ENCODE measurements around the gene POLR2I. TPM values are rescaled to one million over a fixed set of nuclear protein-coding genes. Genes with fewer than 3 reads are reported as not detected.

Gene POLR2I
- total RNA-seq, 1 experiment from 2014 or later, result 165 TPM

DNA sequence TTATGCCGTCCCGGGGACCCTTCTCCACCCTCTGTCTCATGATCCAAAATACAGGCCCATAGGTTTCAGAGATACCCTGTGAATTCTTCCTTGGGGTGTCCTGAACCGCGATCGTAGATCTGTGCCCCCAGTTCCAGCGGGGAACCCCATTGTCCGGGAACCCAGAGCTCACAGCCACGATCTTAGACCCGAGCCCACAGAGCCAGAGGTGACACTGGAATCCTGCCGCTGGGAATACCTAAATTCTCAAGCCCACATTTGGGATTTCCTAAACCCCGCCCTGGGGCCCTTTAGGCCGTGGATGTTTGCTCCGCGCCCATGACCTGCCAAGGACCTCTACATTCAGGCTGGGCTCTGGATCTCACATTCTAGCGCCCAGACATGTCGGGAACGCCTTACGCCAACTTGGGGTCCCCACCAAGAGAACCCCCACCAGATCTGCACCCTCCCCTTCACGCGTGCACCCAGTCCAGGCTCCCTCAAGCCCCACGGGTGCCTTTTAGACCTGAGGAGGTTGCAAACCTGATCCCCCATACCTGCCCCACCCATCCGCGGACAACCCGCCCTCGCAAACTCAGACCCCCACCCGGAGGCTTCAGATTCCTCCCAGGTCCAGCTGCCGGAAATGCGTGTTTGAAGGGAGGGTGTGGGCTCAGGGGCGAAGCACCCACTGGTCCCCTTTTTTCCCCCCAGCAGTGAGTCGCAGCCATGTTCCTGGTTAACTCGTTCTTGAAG lies 25.8 kb upstream of the POLR2I start:
- Mint-ChIP-seq H3K36me3 (peaks cover 27% of the 10 kb centered on the region), H3K9me3 (no peaks in the 10 kb centered on the region), H3K4me1 (peaks cover 14% of the 10 kb centered on the region), H3K4me3 (peak overlapping the region; percentile 99), H3K27ac (peak overlapping the region; percentile 99), H3K27me3 (ENCODE audit: low read depth) (peaks cover 6% of the 10 kb centered on the region)
- POLR2A ChIA-PET, result interaction anchor here (1.5 to 2.1 kb wide), 2 partner anchors 11 to 13 kb away, joined by 4 to 9 read pairs; no protein-coding TSS in a partner anchor
- DNase-seq (ENCODE audit: low spot score) (peak; percentile 60), ATAC-seq (peak; percentile 2; the same call in 1 of the 2 replicates)
- CTCF ChIA-PET, result interaction anchor here (0.6 to 2.0 kb wide), 2 partner anchors 12 to 78 kb away, joined by 4 to 18 read pairs; no protein-coding TSS in a partner anchor
- TF ChIP-seq ZNF138 (CRISPR knock-in tag; conservative IDR thresholded peaks at IDR 0.05) (no peak), TEAD1 (CRISPR knock-in tag; IDR thresholded peaks at IDR 0.05) (0 out of 2 replicates have a peak, but pooled peaks have one; percentile 10), NR3C1 (CRISPR knock-in tag; conservative IDR thresholded peaks at IDR 0.05; ENCODE audit: low read depth) (no peak), FOXJ3 (CRISPR knock-in tag; IDR thresholded peaks at IDR 0.05; ENCODE audit: borderline replicate concordance) (no peak)
- TF ChIP-seq, protein P1, sequence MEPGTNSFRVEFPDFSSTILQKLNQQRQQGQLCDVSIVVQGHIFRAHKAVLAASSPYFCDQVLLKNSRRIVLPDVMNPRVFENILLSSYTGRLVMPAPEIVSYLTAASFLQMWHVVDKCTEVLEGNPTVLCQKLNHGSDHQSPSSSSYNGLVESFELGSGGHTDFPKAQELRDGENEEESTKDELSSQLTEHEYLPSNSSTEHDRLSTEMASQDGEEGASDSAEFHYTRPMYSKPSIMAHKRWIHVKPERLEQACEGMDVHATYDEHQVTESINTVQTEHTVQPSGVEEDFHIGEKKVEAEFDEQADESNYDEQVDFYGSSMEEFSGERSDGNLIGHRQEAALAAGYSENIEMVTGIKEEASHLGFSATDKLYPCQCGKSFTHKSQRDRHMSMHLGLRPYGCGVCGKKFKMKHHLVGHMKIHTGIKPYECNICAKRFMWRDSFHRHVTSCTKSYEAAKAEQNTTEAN (CRISPR knock-in tag; IDR thresholded peaks at IDR 0.05), result 0 out of 2 replicates have a peak, but pooled peaks have one; percentile 2
- TF ChIP-seq, protein P2, sequence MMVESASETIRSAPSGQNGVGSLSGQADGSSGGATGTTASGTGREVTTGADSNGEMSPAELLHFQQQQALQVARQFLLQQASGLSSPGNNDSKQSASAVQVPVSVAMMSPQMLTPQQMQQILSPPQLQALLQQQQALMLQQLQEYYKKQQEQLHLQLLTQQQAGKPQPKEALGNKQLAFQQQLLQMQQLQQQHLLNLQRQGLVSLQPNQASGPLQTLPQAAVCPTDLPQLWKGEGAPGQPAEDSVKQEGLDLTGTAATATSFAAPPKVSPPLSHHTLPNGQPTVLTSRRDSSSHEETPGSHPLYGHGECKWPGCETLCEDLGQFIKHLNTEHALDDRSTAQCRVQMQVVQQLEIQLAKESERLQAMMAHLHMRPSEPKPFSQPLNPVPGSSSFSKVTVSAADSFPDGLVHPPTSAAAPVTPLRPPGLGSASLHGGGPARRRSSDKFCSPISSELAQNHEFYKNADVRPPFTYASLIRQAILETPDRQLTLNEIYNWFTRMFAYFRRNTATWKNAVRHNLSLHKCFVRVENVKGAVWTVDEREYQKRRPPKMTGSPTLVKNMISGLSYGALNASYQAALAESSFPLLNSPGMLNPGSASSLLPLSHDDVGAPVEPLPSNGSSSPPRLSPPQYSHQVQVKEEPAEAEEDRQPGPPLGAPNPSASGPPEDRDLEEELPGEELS (CRISPR knock-in tag; IDR thresholded peaks at IDR 0.05), result peak; percentile 35; the same call in 1 of the 2 replicates
- TF ChIP-seq, protein P3, sequence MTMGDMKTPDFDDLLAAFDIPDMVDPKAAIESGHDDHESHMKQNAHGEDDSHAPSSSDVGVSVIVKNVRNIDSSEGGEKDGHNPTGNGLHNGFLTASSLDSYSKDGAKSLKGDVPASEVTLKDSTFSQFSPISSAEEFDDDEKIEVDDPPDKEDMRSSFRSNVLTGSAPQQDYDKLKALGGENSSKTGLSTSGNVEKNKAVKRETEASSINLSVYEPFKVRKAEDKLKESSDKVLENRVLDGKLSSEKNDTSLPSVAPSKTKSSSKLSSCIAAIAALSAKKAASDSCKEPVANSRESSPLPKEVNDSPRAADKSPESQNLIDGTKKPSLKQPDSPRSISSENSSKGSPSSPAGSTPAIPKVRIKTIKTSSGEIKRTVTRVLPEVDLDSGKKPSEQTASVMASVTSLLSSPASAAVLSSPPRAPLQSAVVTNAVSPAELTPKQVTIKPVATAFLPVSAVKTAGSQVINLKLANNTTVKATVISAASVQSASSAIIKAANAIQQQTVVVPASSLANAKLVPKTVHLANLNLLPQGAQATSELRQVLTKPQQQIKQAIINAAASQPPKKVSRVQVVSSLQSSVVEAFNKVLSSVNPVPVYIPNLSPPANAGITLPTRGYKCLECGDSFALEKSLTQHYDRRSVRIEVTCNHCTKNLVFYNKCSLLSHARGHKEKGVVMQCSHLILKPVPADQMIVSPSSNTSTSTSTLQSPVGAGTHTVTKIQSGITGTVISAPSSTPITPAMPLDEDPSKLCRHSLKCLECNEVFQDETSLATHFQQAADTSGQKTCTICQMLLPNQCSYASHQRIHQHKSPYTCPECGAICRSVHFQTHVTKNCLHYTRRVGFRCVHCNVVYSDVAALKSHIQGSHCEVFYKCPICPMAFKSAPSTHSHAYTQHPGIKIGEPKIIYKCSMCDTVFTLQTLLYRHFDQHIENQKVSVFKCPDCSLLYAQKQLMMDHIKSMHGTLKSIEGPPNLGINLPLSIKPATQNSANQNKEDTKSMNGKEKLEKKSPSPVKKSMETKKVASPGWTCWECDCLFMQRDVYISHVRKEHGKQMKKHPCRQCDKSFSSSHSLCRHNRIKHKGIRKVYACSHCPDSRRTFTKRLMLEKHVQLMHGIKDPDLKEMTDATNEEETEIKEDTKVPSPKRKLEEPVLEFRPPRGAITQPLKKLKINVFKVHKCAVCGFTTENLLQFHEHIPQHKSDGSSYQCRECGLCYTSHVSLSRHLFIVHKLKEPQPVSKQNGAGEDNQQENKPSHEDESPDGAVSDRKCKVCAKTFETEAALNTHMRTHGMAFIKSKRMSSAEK (CRISPR knock-in tag; IDR thresholded peaks at IDR 0.05; ENCODE audit: borderline replicate concordance), result no peak

DNA sequence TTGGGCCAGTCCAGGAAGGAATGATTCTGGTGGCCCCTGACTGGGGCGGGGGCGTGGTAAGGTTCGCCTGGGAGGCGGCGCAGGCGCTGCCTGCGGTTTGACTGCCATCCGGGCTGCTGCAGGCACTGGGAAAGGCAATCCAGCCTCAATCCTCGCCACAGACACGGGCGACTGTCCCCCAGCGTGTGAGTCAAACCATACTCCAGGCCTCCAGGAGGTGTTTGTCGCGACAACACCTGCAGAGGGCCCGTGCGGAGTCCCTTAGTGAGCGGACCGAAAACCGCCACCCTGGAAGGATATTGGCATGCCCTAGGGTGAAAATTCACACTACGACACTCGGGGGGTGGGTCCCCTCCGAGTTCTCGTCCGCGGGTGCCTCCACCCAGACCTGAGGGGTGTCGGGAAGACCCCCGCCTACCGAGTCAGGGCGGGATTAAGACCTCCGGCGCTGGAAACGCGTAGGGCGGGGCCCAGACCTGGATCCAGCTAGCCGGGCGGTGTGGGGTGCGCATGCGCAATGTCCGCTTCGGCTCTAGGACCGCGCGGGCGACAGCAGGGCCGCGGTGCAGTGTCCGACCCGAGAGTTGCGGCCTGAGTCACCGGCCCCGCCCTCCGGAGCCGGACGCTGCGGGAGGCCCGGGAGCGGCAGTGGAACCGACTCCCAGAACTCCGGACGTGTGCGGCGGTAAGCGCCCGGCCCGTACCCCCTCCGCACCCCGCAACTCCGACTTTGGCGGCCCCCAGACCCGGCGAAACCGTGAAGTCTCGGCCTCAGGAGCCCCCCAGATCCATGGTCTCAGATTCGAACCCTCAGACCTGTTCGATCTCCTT lies 25.0 kb upstream of the POLR2I start, which contains the start of gene CAPNS1:
TSS of gene CAPNS1 (plus strand) at position 594 of the 831 bp plus-strand sequence. CDS start 946 bp downstream, outside the sequence.
- POLR2A ChIA-PET, result interaction anchor here (1.5 to 2.1 kb wide), 2 partner anchors 12 kb away, joined by 4 to 9 read pairs; no protein-coding TSS in a partner anchor
- peak within 1 kb of the TSS; percentile 99 for H3K4me3 Mint-ChIP-seq
- no peaks in the 10 kb centered on the region for H3K9me3 Mint-ChIP-seq
- CTCF ChIA-PET, result interaction anchor here (0.6 to 2.0 kb wide), 2 partner anchors 12 to 78 kb away, joined by 4 to 18 read pairs; no protein-coding TSS in a partner anchor
- DNase-seq (ENCODE audit: low spot score) (peak; percentile 99), ATAC-seq (peak; percentile 62)
- peaks cover 8% of the 10 kb centered on the region for H3K27me3 Mint-ChIP-seq (ENCODE audit: low read depth)
- peak within 1 kb of the TSS; percentile 99 for H3K27ac Mint-ChIP-seq
- H3K36me3 Mint-ChIP-seq, result peaks cover 19% of the 10 kb centered on the region
- peaks cover 14% of the 10 kb centered on the region for H3K4me1 Mint-ChIP-seq
- TF ChIP-seq NFE2L1 (CRISPR knock-in tag; IDR thresholded peaks at IDR 0.05) (no peak), ZNF317 (CRISPR knock-in tag; IDR thresholded peaks at IDR 0.05; ENCODE audit: borderline replicate concordance, low read depth) (peak; percentile 3; the same call in 1 of the 2 replicates), MYBL2 (CRISPR knock-in tag; IDR thresholded peaks at IDR 0.05) (peak; percentile 40), ZNF416 (CRISPR knock-in tag; IDR thresholded peaks at IDR 0.05) (no peak), TEAD4 (CRISPR knock-in tag; IDR thresholded peaks at IDR 0.05) (0 out of 2 replicates have a peak, but pooled peaks have one; percentile 10), ESRRA (CRISPR knock-in tag; IDR thresholded peaks at IDR 0.05; ENCODE audit: borderline replicate concordance) (0 out of 2 replicates have a peak, but pooled peaks have one; percentile 29), TEAD1 (CRISPR knock-in tag; IDR thresholded peaks at IDR 0.05) (peak; percentile 72), FOXK1 (CRISPR knock-in tag; IDR thresholded peaks at IDR 0.05) (peak; percentile 90)
- TF ChIP-seq, protein P4, sequence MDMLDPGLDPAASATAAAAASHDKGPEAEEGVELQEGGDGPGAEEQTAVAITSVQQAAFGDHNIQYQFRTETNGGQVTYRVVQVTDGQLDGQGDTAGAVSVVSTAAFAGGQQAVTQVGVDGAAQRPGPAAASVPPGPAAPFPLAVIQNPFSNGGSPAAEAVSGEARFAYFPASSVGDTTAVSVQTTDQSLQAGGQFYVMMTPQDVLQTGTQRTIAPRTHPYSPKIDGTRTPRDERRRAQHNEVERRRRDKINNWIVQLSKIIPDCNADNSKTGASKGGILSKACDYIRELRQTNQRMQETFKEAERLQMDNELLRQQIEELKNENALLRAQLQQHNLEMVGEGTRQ (CRISPR knock-in tag; IDR thresholded peaks at IDR 0.05), result no peak; the same call in 1 of the 2 replicates
- TF ChIP-seq, protein P5, sequence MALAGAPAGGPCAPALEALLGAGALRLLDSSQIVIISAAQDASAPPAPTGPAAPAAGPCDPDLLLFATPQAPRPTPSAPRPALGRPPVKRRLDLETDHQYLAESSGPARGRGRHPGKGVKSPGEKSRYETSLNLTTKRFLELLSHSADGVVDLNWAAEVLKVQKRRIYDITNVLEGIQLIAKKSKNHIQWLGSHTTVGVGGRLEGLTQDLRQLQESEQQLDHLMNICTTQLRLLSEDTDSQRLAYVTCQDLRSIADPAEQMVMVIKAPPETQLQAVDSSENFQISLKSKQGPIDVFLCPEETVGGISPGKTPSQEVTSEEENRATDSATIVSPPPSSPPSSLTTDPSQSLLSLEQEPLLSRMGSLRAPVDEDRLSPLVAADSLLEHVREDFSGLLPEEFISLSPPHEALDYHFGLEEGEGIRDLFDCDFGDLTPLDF (CRISPR knock-in tag; IDR thresholded peaks at IDR 0.05), result no peak
- TF ChIP-seq, protein P6, sequence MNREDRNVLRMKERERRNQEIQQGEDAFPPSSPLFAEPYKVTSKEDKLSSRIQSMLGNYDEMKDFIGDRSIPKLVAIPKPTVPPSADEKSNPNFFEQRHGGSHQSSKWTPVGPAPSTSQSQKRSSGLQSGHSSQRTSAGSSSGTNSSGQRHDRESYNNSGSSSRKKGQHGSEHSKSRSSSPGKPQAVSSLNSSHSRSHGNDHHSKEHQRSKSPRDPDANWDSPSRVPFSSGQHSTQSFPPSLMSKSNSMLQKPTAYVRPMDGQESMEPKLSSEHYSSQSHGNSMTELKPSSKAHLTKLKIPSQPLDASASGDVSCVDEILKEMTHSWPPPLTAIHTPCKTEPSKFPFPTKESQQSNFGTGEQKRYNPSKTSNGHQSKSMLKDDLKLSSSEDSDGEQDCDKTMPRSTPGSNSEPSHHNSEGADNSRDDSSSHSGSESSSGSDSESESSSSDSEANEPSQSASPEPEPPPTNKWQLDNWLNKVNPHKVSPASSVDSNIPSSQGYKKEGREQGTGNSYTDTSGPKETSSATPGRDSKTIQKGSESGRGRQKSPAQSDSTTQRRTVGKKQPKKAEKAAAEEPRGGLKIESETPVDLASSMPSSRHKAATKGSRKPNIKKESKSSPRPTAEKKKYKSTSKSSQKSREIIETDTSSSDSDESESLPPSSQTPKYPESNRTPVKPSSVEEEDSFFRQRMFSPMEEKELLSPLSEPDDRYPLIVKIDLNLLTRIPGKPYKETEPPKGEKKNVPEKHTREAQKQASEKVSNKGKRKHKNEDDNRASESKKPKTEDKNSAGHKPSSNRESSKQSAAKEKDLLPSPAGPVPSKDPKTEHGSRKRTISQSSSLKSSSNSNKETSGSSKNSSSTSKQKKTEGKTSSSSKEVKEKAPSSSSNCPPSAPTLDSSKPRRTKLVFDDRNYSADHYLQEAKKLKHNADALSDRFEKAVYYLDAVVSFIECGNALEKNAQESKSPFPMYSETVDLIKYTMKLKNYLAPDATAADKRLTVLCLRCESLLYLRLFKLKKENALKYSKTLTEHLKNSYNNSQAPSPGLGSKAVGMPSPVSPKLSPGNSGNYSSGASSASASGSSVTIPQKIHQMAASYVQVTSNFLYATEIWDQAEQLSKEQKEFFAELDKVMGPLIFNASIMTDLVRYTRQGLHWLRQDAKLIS (CRISPR knock-in tag; IDR thresholded peaks at IDR 0.05; ENCODE audit: borderline replicate concordance), result peak; percentile 19; the same call in 1 of the 2 replicates

All from WTC11 (cell line).